Suprapubic skin (tissue), 4 donors: ENCODE measurements around the gene OR10H2.

Experiments used
- EP300 ChIP-seq: sonication (generic); formaldehyde crosslinking; IDR thresholded peaks from one replicate; pipeline ENCODE4 v1.6.1; 2017; ENCODE audit warnings: antibody characterized with exemption
- POLR2A ChIP-seq, 2 donors: fragments of 450-650 bp; IDR thresholded peaks; one replicate each; pipeline ENCODE4 v1.6.1; 2017; ENCODE audit warnings: antibody characterized with exemption in 2 of 2, mild to moderate bottlenecking in 2 of 2, moderate library complexity in 2 of 2
- POLR2AphosphoS5 ChIP-seq, 3 donors: sonication (generic); formaldehyde crosslinking; IDR thresholded peaks; one replicate each; pipeline ENCODE4 v1.6.1; 2017; ENCODE audit warnings: antibody characterized with exemption in 3 of 3
- TF ChIP-seq, protein P1 (sequence below), 2 donors: fragments of 200-600 bp in 1 of 2; fragments of 450-650 bp in 1 of 2; sonication (generic) in 1 of 2; IDR thresholded peaks; one replicate each; pipeline ENCODE4 v1.5.1; 2016 to 2019; ENCODE audit warnings: antibody characterized with exemption in 2 of 2, mild to moderate bottlenecking in 1 of 2, moderate library complexity in 1 of 2

DNA sequence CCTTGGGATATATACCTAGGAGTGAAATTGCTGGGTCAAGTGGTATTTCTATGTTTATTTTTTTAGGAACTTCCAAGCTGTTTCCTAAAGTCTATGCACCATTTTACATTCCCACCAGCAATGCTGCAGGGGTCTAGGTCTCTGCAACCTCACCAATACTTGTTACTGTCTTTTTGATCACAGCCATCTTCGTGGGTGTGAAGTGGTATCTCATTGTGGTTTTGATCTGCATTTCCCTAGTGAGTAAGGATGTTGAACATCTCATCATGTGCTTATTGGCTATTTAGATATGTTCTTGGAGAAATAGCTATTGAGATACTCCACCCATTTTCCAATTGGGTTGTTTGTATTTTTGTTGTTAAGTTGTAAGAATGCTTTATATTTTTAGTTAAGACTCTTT is 2.7 kb downstream of the OR10H2 start:
- TF ChIP-seq, protein P1, sequence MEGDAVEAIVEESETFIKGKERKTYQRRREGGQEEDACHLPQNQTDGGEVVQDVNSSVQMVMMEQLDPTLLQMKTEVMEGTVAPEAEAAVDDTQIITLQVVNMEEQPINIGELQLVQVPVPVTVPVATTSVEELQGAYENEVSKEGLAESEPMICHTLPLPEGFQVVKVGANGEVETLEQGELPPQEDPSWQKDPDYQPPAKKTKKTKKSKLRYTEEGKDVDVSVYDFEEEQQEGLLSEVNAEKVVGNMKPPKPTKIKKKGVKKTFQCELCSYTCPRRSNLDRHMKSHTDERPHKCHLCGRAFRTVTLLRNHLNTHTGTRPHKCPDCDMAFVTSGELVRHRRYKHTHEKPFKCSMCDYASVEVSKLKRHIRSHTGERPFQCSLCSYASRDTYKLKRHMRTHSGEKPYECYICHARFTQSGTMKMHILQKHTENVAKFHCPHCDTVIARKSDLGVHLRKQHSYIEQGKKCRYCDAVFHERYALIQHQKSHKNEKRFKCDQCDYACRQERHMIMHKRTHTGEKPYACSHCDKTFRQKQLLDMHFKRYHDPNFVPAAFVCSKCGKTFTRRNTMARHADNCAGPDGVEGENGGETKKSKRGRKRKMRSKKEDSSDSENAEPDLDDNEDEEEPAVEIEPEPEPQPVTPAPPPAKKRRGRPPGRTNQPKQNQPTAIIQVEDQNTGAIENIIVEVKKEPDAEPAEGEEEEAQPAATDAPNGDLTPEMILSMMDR (IDR thresholded peaks at IDR 0.05): no peak
- TF ChIP-seq POLR2AphosphoS5 (IDR thresholded peaks at IDR 0.05) (no peak), POLR2A (IDR thresholded peaks at IDR 0.05) (no peak), EP300 (no peak)
